Measurements from ENCODE around the gene PIEZO1. TPM values are rescaled to one million over a fixed set of nuclear protein-coding genes. Genes with fewer than 3 reads are reported as not detected.

The PIEZO1 gene
- total and polyA plus RNA-seq, 7 donors: 18.0 to 242 (median 126) TPM

DNA sequence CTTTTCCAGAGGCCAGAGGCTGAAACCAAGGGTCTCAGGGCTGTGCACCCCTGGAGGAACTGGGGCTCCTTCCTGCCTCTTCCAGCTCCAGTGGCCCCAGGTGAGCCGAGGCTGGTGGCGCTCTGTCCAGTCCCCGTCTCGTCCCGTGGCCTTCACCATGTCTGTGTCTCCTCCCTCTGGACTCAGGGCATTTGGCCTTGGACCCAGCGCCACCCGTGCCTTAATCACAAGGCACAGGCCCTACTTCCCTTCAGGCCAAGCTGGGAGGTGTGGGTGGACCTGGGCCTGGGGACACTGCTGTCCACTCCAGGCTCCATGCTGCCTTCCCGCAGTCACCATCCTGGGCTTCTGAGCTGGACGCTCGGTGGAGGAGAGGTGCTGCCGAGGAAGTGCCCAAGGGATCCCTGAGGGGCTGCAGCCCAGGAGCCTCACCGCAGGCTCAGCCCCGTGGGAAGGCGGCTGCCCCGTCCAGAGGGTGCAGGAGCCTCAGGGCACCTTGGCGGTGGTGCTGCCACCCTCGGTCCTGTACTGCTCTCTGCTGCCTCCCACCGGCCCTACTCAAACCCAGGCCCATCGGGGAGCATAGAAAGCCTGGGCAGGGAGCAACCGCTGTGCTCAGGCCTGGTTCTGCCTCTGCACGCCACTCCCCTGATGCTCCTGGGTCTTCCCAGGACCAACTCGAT is 36.3 kb upstream of the PIEZO1 start:
- no peak for DNase-seq
- H3K27ac ChIP-seq: no peak overlapping the region
- WGBS, 2 donors: 85 to 91% methylated on average over 22 of the region's 22 CpGs
- no peak for TF ChIP-seq POLR2AphosphoS5 (IDR thresholded peaks at IDR 0.05)
- TF ChIP-seq POLR2A (IDR thresholded peaks at IDR 0.05): no peak
- TF ChIP-seq, protein P1, sequence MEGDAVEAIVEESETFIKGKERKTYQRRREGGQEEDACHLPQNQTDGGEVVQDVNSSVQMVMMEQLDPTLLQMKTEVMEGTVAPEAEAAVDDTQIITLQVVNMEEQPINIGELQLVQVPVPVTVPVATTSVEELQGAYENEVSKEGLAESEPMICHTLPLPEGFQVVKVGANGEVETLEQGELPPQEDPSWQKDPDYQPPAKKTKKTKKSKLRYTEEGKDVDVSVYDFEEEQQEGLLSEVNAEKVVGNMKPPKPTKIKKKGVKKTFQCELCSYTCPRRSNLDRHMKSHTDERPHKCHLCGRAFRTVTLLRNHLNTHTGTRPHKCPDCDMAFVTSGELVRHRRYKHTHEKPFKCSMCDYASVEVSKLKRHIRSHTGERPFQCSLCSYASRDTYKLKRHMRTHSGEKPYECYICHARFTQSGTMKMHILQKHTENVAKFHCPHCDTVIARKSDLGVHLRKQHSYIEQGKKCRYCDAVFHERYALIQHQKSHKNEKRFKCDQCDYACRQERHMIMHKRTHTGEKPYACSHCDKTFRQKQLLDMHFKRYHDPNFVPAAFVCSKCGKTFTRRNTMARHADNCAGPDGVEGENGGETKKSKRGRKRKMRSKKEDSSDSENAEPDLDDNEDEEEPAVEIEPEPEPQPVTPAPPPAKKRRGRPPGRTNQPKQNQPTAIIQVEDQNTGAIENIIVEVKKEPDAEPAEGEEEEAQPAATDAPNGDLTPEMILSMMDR (IDR thresholded peaks at IDR 0.05): no peak
- TF ChIP-seq EP300 (IDR thresholded peaks at IDR 0.05): no peak
- no peaks in the 10 kb centered on the region for H3K4me1 ChIP-seq
- H3K9me3 ChIP-seq: no peaks in the 10 kb centered on the region
- peaks cover 6 to 47% (median 10%) of the 10 kb centered on the region in 4 donors for H3K36me3 ChIP-seq
- no peaks in the 10 kb centered on the region for H3K27me3 ChIP-seq
- no peak overlapping the region for H3K4me3 ChIP-seq
- intact Hi-C loops (cut with DNase I): no loop called here

DNA sequence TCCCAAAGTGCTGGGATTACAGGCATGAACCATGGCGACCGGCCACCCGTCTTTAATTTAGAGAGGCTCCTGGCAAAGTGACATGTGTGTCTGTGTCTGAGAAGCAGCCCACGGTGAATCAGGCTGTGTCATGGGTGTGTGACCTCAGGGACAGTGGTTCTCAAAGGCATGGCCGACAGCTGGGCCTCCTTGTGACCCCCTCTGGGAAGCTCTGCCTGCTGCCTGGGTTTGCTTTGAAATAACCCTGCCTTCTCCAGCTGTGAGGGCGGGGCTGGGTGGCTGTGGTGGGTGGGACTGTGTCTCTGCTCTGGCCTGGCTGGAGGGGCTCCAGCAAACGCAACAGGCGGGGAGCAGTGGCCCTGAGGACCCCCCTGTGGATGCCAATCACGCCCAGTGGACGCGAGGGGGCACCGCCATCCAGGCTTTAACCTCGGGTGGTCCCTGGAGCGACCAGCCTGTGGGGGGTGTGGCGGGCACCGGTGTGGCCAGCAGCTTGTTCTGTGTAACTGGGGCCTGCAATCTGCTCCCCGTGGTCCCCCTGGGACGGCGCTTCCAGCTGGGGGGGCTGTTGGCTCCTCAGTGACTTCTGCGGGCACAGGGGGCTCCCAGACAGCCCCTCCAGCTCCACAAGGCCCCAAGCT is 35.5 kb upstream of the PIEZO1 start:
- no peaks in the 10 kb centered on the region for H3K9me3 ChIP-seq
- intact Hi-C loops (cut with DNase I): no loop called here
- no peak overlapping the region for H3K27ac ChIP-seq
- DNase-seq: no peak
- H3K4me3 ChIP-seq: no peak overlapping the region
- no peaks in the 10 kb centered on the region for H3K4me1 ChIP-seq
- H3K27me3 ChIP-seq: no peaks in the 10 kb centered on the region
- TF ChIP-seq POLR2AphosphoS5 (IDR thresholded peaks at IDR 0.05) (no peak), POLR2A (IDR thresholded peaks at IDR 0.05) (no peak), EP300 (IDR thresholded peaks at IDR 0.05) (no peak)
- TF ChIP-seq, protein P1 (IDR thresholded peaks at IDR 0.05): no peak
- H3K36me3 ChIP-seq: peaks cover 6 to 41% (median 10%) of the 10 kb centered on the region in 4 donors
- 89 to 91% methylated on average over 20 of the region's 20 CpGs for WGBS, 2 donors

DNA sequence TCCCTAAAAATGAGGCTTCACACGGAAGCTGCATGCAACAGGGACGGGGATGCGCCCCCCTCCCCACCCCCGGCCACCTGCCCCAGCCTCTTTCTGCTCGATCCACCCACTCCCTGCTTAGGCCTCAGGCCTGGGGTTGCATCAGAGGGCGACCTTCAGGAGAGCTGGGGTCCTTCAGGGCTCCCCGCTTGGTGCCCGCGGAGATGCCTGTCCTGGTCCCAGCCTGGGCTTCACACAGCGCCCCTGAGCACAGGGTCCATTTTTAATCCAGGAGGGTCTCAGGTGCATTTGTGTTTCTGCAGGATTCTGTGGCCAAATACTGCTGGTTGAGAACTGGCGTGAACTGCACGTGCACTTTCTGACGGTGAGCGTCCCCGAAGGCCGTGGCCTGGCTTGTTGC is 34.1 kb upstream of the PIEZO1 start:
- Histone ChIP-seq H3K27me3 (no peaks in the 10 kb centered on the region), H3K9me3 (no peaks in the 10 kb centered on the region), H3K36me3 (peaks cover 6 to 31% (median 7%) of the 10 kb centered on the region in 4 donors), H3K4me1 (no peaks in the 10 kb centered on the region), H3K4me3 (no peak overlapping the region), H3K27ac (no peak overlapping the region)
- TF ChIP-seq EP300 (IDR thresholded peaks at IDR 0.05) (no peak), POLR2A (IDR thresholded peaks at IDR 0.05) (no peak), POLR2AphosphoS5 (IDR thresholded peaks at IDR 0.05) (no peak)
- TF ChIP-seq, protein P1 (IDR thresholded peaks at IDR 0.05): no peak
- WGBS, 2 donors: 85 to 92% methylated on average over 16 of the region's 16 CpGs
- no peak for DNase-seq
- intact Hi-C loops (cut with DNase I): no loop called here

GRCh38 chr16:88818575-88818874 is 33.5 kb upstream of the PIEZO1 start:
- DNase-seq: no peak
- Histone ChIP-seq H3K27me3 (no peaks in the 10 kb centered on the region), H3K4me1 (peaks cover 0 to under 1% (median under 1%) of the 10 kb centered on the region in 4 donors), H3K36me3 (peaks cover 6 to 25% (median 7%) of the 10 kb centered on the region in 4 donors), H3K9me3 (no peaks in the 10 kb centered on the region), H3K27ac (no peak overlapping the region), H3K4me3 (no peak overlapping the region)
- WGBS, 2 donors: 85 to 91% methylated on average over 18 of the region's 18 CpGs
- TF ChIP-seq POLR2A (IDR thresholded peaks at IDR 0.05) (no peak), EP300 (IDR thresholded peaks at IDR 0.05) (no peak), POLR2AphosphoS5 (IDR thresholded peaks at IDR 0.05) (no peak)
- TF ChIP-seq, protein P1 (IDR thresholded peaks at IDR 0.05): no peak
- intact Hi-C loops (cut with DNase I): no loop called here
